Measurements from ENCODE around the gene SKOR2. TPM values are rescaled to one million over a fixed set of nuclear protein-coding genes. Genes with fewer than 3 reads are reported as not detected.

Gene SKOR2
- total and polyA plus RNA-seq, 2 donors (not counting 1 experiment from before 2014, with no cell fraction given) = not detected

DNA sequence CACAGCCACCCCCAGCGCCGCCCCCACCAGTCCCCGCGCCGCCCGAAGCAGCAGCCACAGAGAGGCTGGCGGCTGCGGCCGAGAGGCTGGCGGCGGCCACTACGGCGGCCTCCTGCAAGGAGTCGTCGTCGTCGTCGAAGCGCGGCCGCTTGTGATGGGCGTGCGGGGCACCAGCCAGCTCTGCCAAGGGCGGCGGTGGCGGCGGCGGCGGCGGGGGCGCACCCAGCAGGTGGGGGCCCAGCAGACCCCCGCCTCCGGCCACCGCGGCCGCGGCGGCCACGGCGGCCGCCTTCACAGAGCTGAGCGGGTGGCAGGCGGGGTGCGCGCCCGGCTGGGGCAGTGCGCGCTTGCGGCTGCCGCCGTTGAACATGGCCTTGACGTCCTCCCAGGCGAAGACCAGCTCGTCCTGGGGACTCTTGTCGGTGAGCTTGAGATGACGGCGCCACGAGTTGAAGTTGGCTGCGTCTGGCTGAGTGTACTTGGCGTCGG, 3.3 kb downstream of the SKOR2 start:
- H3K4me1 ChIP-seq (ENCODE audit: control insufficient read depth in 2 of 2, insufficient read depth in 2 of 2, low read length in 2 of 2) = peaks cover 0 to 7% of the 10 kb centered on the region in 2 donors
- peaks cover 0 to 57% (median 46%) of the 10 kb centered on the region in 4 experiments for H3K27me3 ChIP-seq (replicated peaks in 1 of 4; ENCODE audit: control extremely low read depth in 1 of 4, control insufficient read depth in 3 of 4, insufficient read depth in 4 of 4, low read length in 3 of 4)
- DNase-seq (no peak), ATAC-seq (ENCODE audit: low read depth) (no peak)
- WGBS (ENCODE audit: insufficient coverage) = 19% methylated on average over 61 of the region's 61 CpGs
- no peaks in the 10 kb centered on the region for H3K36me3 ChIP-seq (replicated peaks in 1 of 2; ENCODE audit: control extremely low read depth in 1 of 2, control insufficient read depth in 1 of 2, extremely low read depth in 1 of 2, insufficient read depth in 2 of 2, low read length in 1 of 2)
- no peaks in the 10 kb centered on the region for H4K20me1 ChIP-seq (ENCODE audit: control insufficient read depth, insufficient read depth, low read length, poor library complexity, severe bottlenecking)
- CTCF ChIA-PET = no interaction called here
- H3K9me3 Mint-ChIP-seq (ENCODE audit: insufficient read depth) = no peaks in the 10 kb centered on the region
- no peak overlapping the region for H3K27ac ChIP-seq (ENCODE audit: low read length in 2 of 2)
- POLR2A ChIA-PET = no interaction called here
- peaks cover 7% of the 10 kb centered on the region for H3K4me1 Mint-ChIP-seq
- H3K4me3 Mint-ChIP-seq = peak overlapping the region; percentile 15
- H3K9ac ChIP-seq (ENCODE audit: low read length) = no peak overlapping the region
- H3K4me3 ChIP-seq (ENCODE audit: control extremely low read depth in 1 of 5, extremely low read depth in 1 of 5, insufficient read depth in 1 of 5, low read depth in 2 of 5, low read length in 4 of 5) = no peak overlapping the region
- peak overlapping the region; percentile 13 for H3K27ac Mint-ChIP-seq
- peaks cover 69% of the 10 kb centered on the region for H3K27me3 Mint-ChIP-seq
- H3K9me3 ChIP-seq (ENCODE audit: control extremely low read depth in 1 of 3, control insufficient read depth in 2 of 3, insufficient read depth in 1 of 3, low read length in 2 of 3) = peaks cover 0 to 24% (median 0%) of the 10 kb centered on the region in 3 donors
- no peak for TF ChIP-seq EZH2 (IDR thresholded peaks at IDR 0.05; ENCODE audit: borderline replicate concordance, insufficient read depth, low read depth, low read length, poor library complexity, severe bottlenecking)
- TF ChIP-seq, protein P1, sequence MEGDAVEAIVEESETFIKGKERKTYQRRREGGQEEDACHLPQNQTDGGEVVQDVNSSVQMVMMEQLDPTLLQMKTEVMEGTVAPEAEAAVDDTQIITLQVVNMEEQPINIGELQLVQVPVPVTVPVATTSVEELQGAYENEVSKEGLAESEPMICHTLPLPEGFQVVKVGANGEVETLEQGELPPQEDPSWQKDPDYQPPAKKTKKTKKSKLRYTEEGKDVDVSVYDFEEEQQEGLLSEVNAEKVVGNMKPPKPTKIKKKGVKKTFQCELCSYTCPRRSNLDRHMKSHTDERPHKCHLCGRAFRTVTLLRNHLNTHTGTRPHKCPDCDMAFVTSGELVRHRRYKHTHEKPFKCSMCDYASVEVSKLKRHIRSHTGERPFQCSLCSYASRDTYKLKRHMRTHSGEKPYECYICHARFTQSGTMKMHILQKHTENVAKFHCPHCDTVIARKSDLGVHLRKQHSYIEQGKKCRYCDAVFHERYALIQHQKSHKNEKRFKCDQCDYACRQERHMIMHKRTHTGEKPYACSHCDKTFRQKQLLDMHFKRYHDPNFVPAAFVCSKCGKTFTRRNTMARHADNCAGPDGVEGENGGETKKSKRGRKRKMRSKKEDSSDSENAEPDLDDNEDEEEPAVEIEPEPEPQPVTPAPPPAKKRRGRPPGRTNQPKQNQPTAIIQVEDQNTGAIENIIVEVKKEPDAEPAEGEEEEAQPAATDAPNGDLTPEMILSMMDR (IDR thresholded peaks at IDR 0.05) = no peak
- H3K79me2 ChIP-seq (ENCODE audit: control insufficient read depth, insufficient read depth, low read length) = no peaks in the 10 kb centered on the region
- H2AFZ ChIP-seq (ENCODE audit: insufficient read depth, low read depth, low read length, poor library complexity, severe bottlenecking) = no peak overlapping the region
- no peak overlapping the region for H3K4me2 ChIP-seq (replicated peaks; ENCODE audit: low read depth, low read length, poor library complexity, severe bottlenecking)
- intact Hi-C loops (cut with micrococcal nuclease) = no loop called here

GRCh38 chr18:47247416-47248114, 3.9 kb downstream of the SKOR2 start:
- WGBS (ENCODE audit: insufficient coverage) = 10% methylated on average over 89 of the region's 90 CpGs
- no peak overlapping the region for H3K4me3 ChIP-seq (ENCODE audit: control extremely low read depth in 1 of 5, extremely low read depth in 1 of 5, insufficient read depth in 1 of 5, low read depth in 2 of 5, low read length in 4 of 5)
- H3K4me2 ChIP-seq (replicated peaks; ENCODE audit: low read depth, low read length, poor library complexity, severe bottlenecking) = no peak overlapping the region
- no peaks in the 10 kb centered on the region for H3K9me3 Mint-ChIP-seq (ENCODE audit: insufficient read depth)
- H3K4me1 ChIP-seq (ENCODE audit: control insufficient read depth in 2 of 2, insufficient read depth in 2 of 2, low read length in 2 of 2) = peaks cover 0 to 7% of the 10 kb centered on the region in 2 donors
- DNase-seq (no peak), ATAC-seq (ENCODE audit: low read depth) (no peak)
- no peak overlapping the region for H3K27ac Mint-ChIP-seq
- H3K27me3 ChIP-seq (replicated peaks in 1 of 4; ENCODE audit: control extremely low read depth in 1 of 4, control insufficient read depth in 3 of 4, insufficient read depth in 4 of 4, low read length in 3 of 4) = peaks cover 0 to 51% (median 43%) of the 10 kb centered on the region in 4 experiments
- H3K9me3 ChIP-seq (ENCODE audit: control extremely low read depth in 1 of 3, control insufficient read depth in 2 of 3, insufficient read depth in 1 of 3, low read length in 2 of 3) = peaks cover 0 to 24% (median 0%) of the 10 kb centered on the region in 3 donors
- no peak overlapping the region for H3K27ac ChIP-seq (ENCODE audit: low read length in 2 of 2)
- no peak overlapping the region for H3K4me3 Mint-ChIP-seq
- POLR2A ChIA-PET = no interaction called here
- TF ChIP-seq, protein P1 (IDR thresholded peaks at IDR 0.05) = peak; percentile 18
- no peak for TF ChIP-seq EZH2 (IDR thresholded peaks at IDR 0.05; ENCODE audit: borderline replicate concordance, insufficient read depth, low read depth, low read length, poor library complexity, severe bottlenecking)
- H3K79me2 ChIP-seq (ENCODE audit: control insufficient read depth, insufficient read depth, low read length) = no peaks in the 10 kb centered on the region
- H3K4me1 Mint-ChIP-seq = peaks cover 7% of the 10 kb centered on the region
- no peaks in the 10 kb centered on the region for H3K36me3 ChIP-seq (replicated peaks in 1 of 2; ENCODE audit: control extremely low read depth in 1 of 2, control insufficient read depth in 1 of 2, extremely low read depth in 1 of 2, insufficient read depth in 2 of 2, low read length in 1 of 2)
- no peak overlapping the region for H2AFZ ChIP-seq (ENCODE audit: insufficient read depth, low read depth, low read length, poor library complexity, severe bottlenecking)
- peaks cover 69% of the 10 kb centered on the region for H3K27me3 Mint-ChIP-seq
- H4K20me1 ChIP-seq (ENCODE audit: control insufficient read depth, insufficient read depth, low read length, poor library complexity, severe bottlenecking) = no peaks in the 10 kb centered on the region
- intact Hi-C loops (cut with micrococcal nuclease) = no loop called here
- no peak overlapping the region for H3K9ac ChIP-seq (ENCODE audit: low read length)
- CTCF ChIA-PET = no interaction called here
